Measurements from ENCODE around the gene CNTNAP2. TPM values are rescaled to one million over a fixed set of nuclear protein-coding genes. Genes with fewer than 3 reads are reported as not detected.

Gene CNTNAP2
- total RNA-seq, 1 donor from 2014 or later: 2.2 TPM

DNA sequence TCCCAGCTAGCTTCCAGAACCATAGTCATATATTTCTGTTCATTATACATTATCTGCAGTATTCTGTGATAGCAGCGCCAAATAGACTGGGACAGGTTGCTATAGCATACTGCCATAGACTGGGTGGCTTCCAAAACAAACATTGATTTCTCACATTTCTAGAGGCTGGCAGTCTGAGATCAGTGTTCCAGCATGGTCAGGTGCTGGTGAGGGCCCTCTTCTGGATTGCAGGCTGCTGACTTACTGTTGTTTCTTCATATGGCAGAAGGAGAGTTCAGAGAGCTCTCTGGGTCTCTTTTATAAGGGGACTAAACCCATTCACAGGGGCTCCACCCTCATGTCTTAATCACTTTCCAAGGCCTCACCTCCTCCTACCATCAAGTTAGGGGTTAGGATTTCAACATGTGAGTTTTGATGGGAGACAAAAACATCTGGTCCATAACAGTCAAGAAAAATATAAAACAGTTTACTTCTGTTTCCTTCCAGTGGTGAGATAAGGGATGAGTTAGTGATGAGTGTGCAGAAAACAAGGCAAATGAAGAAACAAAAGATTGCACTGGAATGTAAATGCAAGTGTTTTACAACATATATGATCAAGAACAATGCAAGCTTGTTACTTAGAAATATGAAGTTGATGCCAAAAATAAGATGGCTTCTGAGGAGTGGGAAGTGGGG is 2074.9 kb downstream of the CNTNAP2 start:
- intact Hi-C loops (cut with DNase I): no loop called here
- H3K27ac ChIP-seq: no peak overlapping the region
- no peak for DNase-seq (ENCODE audit: extremely low spot score in 2 of 2)
- H3K27me3 ChIP-seq: no peaks in the 10 kb centered on the region
- no peak overlapping the region for H3K4me3 ChIP-seq
- no peaks in the 10 kb centered on the region for H3K9me3 ChIP-seq
- H3K4me1 ChIP-seq: no peaks in the 10 kb centered on the region
- H3K36me3 ChIP-seq: no peaks in the 10 kb centered on the region
- TF ChIP-seq POLR2A (IDR thresholded peaks at IDR 0.05) (no peak), POLR2AphosphoS5 (IDR thresholded peaks at IDR 0.05; ENCODE audit: insufficient read depth in 1 of 2, low read depth in 1 of 2) (no peak)
- TF ChIP-seq, protein P1, sequence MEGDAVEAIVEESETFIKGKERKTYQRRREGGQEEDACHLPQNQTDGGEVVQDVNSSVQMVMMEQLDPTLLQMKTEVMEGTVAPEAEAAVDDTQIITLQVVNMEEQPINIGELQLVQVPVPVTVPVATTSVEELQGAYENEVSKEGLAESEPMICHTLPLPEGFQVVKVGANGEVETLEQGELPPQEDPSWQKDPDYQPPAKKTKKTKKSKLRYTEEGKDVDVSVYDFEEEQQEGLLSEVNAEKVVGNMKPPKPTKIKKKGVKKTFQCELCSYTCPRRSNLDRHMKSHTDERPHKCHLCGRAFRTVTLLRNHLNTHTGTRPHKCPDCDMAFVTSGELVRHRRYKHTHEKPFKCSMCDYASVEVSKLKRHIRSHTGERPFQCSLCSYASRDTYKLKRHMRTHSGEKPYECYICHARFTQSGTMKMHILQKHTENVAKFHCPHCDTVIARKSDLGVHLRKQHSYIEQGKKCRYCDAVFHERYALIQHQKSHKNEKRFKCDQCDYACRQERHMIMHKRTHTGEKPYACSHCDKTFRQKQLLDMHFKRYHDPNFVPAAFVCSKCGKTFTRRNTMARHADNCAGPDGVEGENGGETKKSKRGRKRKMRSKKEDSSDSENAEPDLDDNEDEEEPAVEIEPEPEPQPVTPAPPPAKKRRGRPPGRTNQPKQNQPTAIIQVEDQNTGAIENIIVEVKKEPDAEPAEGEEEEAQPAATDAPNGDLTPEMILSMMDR (IDR thresholded peaks at IDR 0.05): no peak

DNA sequence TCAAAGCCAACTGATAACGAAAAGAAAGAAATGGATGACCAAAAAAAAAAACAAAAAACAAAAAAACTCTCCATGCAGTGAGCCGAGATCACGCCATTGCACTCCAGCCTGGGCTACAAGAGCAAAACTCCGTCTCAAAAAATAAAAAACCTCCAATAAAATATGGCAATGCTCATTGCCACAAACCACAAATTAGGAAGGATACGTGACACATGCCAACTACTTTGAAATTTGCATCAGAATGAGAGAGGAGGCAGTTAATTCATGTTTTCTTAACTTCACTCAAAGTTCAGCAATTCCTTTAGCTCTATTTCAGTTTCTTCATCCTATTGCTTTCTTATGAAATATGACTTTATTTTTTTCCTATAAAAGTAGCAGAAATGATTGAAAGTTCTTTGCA is 2075.9 kb downstream of the CNTNAP2 start:
- no peak overlapping the region for H3K27ac ChIP-seq
- no peak for TF ChIP-seq POLR2AphosphoS5 (IDR thresholded peaks at IDR 0.05; ENCODE audit: insufficient read depth in 1 of 2, low read depth in 1 of 2)
- TF ChIP-seq POLR2A (IDR thresholded peaks at IDR 0.05): no peak
- TF ChIP-seq, protein P1 (IDR thresholded peaks at IDR 0.05): no peak
- H3K27me3 ChIP-seq: no peaks in the 10 kb centered on the region
- no peak for DNase-seq (ENCODE audit: extremely low spot score in 2 of 2)
- intact Hi-C loops (cut with DNase I): no loop called here
- no peak overlapping the region for H3K4me3 ChIP-seq
- H3K9me3 ChIP-seq: no peaks in the 10 kb centered on the region
- H3K36me3 ChIP-seq: no peaks in the 10 kb centered on the region
- no peaks in the 10 kb centered on the region for H3K4me1 ChIP-seq

DNA sequence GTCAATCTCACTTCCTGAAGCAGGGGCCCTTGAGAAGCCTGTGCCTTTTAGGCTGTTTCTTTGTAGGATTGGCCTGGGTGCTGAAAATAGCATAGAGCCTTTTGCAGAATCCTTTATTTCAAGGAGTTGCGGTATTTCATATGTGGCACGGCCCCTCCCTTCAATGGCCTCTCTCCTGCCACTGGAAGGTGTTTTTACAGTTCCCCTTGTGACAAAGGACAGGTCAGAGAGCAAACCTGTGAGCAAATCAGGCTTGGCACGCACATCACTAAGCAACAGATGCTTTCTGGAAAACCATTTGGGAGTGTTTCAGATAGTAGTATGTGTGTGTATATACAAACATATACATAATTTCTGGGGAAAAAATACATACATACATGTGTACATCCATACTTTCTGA is 2085.4 kb downstream of the CNTNAP2 start:
- intact Hi-C loops (cut with DNase I): no loop called here
- TF ChIP-seq POLR2AphosphoS5 (IDR thresholded peaks at IDR 0.05; ENCODE audit: insufficient read depth in 1 of 2, low read depth in 1 of 2) (no peak), POLR2A (IDR thresholded peaks at IDR 0.05) (no peak)
- TF ChIP-seq, protein P1 (IDR thresholded peaks at IDR 0.05): no peak
- no peaks in the 10 kb centered on the region for H3K4me1 ChIP-seq
- no peak for DNase-seq (ENCODE audit: extremely low spot score in 2 of 2)
- H3K27ac ChIP-seq: no peak overlapping the region
- H3K9me3 ChIP-seq: no peaks in the 10 kb centered on the region
- no peaks in the 10 kb centered on the region for H3K36me3 ChIP-seq
- H3K4me3 ChIP-seq: no peak overlapping the region
- H3K27me3 ChIP-seq: no peaks in the 10 kb centered on the region

DNA sequence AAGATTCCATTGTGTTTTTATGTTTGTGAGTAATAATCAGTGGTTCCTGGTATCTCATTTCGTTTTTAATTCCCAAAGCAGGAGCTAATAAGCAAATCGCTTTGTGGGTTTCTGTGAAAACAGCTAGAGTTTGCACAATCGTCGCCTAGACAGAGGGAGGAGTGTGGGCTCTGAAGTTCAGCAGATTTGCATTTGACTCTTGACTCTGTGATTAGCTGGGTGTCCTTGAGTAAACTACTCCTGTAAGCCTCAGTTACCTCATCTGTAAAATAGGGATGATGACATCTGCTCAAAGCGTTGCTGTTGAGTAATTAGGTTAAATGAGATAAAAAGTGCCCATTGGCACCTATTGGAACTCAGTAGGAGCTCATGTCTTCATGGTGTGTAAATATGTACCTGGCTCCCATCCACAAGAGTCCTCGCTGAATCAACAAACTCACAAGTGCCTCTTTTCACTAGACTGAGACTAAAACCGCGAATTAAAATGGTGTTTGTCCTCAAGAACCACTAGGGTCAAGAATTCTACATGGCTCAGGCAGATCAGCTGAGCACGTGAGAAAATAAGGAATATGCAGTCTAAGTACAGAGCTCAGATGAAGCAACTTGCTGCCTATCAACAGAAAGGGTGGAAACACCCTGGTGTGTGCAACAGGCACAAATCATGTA is 2088.2 kb downstream of the CNTNAP2 start:
- intact Hi-C loops (cut with DNase I): no loop called here
- no peak for TF ChIP-seq POLR2AphosphoS5 (IDR thresholded peaks at IDR 0.05; ENCODE audit: insufficient read depth in 1 of 2, low read depth in 1 of 2)
- TF ChIP-seq POLR2A (IDR thresholded peaks at IDR 0.05): no peak
- TF ChIP-seq, protein P1 (IDR thresholded peaks at IDR 0.05): no peak
- Histone ChIP-seq H3K4me1 (no peaks in the 10 kb centered on the region), H3K9me3 (no peaks in the 10 kb centered on the region), H3K36me3 (no peaks in the 10 kb centered on the region), H3K4me3 (no peak overlapping the region), H3K27me3 (no peaks in the 10 kb centered on the region), H3K27ac (no peak overlapping the region)
- DNase-seq (ENCODE audit: extremely low spot score in 2 of 2): no peak

DNA sequence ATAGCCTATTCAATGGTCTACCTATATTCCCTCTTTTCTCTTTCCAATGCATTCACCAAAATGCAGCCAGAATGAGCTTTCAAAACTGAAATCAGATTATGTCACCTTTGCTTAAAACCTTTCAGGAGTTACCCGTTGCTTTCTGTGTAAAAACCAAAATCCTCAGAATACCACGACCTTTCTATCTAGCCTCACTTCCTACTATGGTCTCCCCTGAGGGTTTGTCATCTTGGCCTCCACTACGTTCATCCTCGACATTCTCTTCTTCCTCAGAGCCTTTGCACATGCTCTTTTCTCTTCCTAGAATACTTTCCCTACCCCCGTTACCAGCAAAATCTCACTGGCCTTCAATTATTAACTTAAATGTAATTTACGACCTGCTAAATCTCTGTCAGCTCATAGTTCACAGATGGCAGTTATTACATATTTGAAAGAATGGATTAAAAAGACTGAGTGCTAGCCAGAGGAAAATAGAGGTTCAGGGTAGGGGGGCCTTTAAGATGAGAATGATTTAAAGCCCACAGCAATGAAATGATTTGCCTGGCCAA is 2093.1 kb downstream of the CNTNAP2 start:
- Histone ChIP-seq H3K4me3 (no peak overlapping the region), H3K36me3 (no peaks in the 10 kb centered on the region), H3K27ac (no peak overlapping the region), H3K9me3 (no peaks in the 10 kb centered on the region), H3K4me1 (peaks cover 13% of the 10 kb centered on the region), H3K27me3 (no peaks in the 10 kb centered on the region)
- DNase-seq (ENCODE audit: extremely low spot score in 2 of 2): no peak
- TF ChIP-seq, protein P1 (IDR thresholded peaks at IDR 0.05): no peak
- TF ChIP-seq POLR2AphosphoS5 (IDR thresholded peaks at IDR 0.05; ENCODE audit: insufficient read depth in 1 of 2, low read depth in 1 of 2) (no peak), POLR2A (IDR thresholded peaks at IDR 0.05) (no peak)
- intact Hi-C loops (cut with DNase I): no loop called here
